Suprapubic skin (tissue), 4 donors: Measurements from ENCODE around the gene CLSTN2. TPM values are rescaled to one million over a fixed set of nuclear protein-coding genes. Genes with fewer than 3 reads are reported as not detected.

ENCODE experiments used
- DNase-seq, 2 donors: peaks; one replicate each; pipeline ENCODE4 v3.0.0-alpha.2; 2019; ENCODE audit warnings: low spot score in 2 of 2
- H3K27ac ChIP-seq: fragments of 200-600 bp; sonication (generic); one replicate; pipeline ENCODE4 v1.5.1; 2019
- H3K27me3 ChIP-seq: fragments of 200-600 bp; sonication (generic); one replicate; pipeline ENCODE4 v1.5.1; 2019
- H3K36me3 ChIP-seq: fragments of 200-600 bp; sonication (generic); one replicate; pipeline ENCODE4 v1.5.1; 2019
- H3K4me1 ChIP-seq: fragments of 200-600 bp; sonication (generic); one replicate; pipeline ENCODE4 v1.5.1; 2019
- H3K4me3 ChIP-seq: fragments of 200-600 bp; sonication (generic); one replicate; pipeline ENCODE4 v1.5.1; 2019; ENCODE audit warnings: mild to moderate bottlenecking
- H3K9me3 ChIP-seq: fragments of 200-600 bp; sonication (generic); one replicate; pipeline ENCODE4 v1.5.1; 2019
- CTCF ChIP-seq, 2 donors: fragments of 200-600 bp in 1 of 2; fragments of 450-650 bp in 1 of 2; sonication (generic) in 1 of 2; IDR thresholded peaks; one replicate each; pipeline ENCODE4 v1.5.1; 2016 to 2019; ENCODE audit warnings: antibody characterized with exemption in 2 of 2, mild to moderate bottlenecking in 1 of 2, moderate library complexity in 1 of 2
- EP300 ChIP-seq: sonication (generic); formaldehyde crosslinking; IDR thresholded peaks from one replicate; pipeline ENCODE4 v1.6.1; 2017; ENCODE audit warnings: antibody characterized with exemption
- POLR2A ChIP-seq, 2 donors: fragments of 450-650 bp; IDR thresholded peaks; one replicate each; pipeline ENCODE4 v1.6.1; 2017; ENCODE audit warnings: antibody characterized with exemption in 2 of 2, mild to moderate bottlenecking in 2 of 2, moderate library complexity in 2 of 2
- POLR2AphosphoS5 ChIP-seq, 3 donors: sonication (generic); formaldehyde crosslinking; IDR thresholded peaks; one replicate each; pipeline ENCODE4 v1.6.1; 2017; ENCODE audit warnings: antibody characterized with exemption in 3 of 3
- WGBS: methylation state at CpG from one replicate; pipeline ENCODE4 v1.1.5; 2018; 5-methylcytosine and 5-hydroxymethylcytosine counted together
- total RNA-seq, 4 donors: library from RNA; depleted of rRNA; stranded (reverse); fragments of >200 nt; gene quantifications; one replicate each; pipeline ENCODE4 v1.1.0, GENCODE V29; 2016

The CLSTN2 gene
- total RNA-seq, 4 donors from 2014 or later: 4.3 to 14.1 (median 7.4) TPM

DNA sequence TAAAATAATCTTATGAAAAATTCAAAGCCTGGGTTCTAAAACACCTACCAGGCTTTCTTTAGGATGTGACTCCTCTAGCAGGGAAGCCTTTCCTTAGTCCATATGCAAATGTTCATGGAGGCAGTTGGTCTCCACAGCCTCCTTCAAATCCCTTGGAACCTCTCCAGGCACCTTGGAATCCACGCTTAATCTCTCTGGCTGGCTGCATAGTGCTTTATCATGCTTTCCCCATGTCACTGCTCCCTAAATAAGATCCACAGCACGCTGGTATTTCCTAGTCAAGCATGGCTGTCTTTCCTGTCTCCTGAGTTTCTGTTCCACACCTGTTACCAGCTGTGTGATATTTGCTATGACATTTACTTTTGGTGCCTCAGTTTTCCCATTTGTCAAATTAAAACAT lies 71.3 kb downstream of the CLSTN2 start:
- no peak for DNase-seq
- Histone ChIP-seq H3K36me3 (no peaks in the 10 kb centered on the region), H3K4me1 (no peaks in the 10 kb centered on the region), H3K27me3 (no peaks in the 10 kb centered on the region), H3K9me3 (no peaks in the 10 kb centered on the region), H3K27ac (no peak overlapping the region), H3K4me3 (no peak overlapping the region)
- 50% methylated on average over 2 of the region's 2 CpGs for WGBS
- no peak for TF ChIP-seq POLR2A (IDR thresholded peaks at IDR 0.05)

GRCh38 chr3:140007081-140007480 lies 72.1 kb downstream of the CLSTN2 start:
- Histone ChIP-seq H3K27me3 (no peaks in the 10 kb centered on the region), H3K4me1 (no peaks in the 10 kb centered on the region), H3K27ac (no peak overlapping the region), H3K4me3 (no peak overlapping the region), H3K9me3 (no peaks in the 10 kb centered on the region), H3K36me3 (no peaks in the 10 kb centered on the region)
- TF ChIP-seq CTCF (IDR thresholded peaks at IDR 0.05): no peak
- no peak for TF ChIP-seq POLR2AphosphoS5 (IDR thresholded peaks at IDR 0.05)
- TF ChIP-seq POLR2A (IDR thresholded peaks at IDR 0.05): no peak
- no peak for TF ChIP-seq EP300
- no peak for DNase-seq
- WGBS: 84% methylated on average over 4 of the region's 4 CpGs

- no peaks in the 10 kb centered on the region for H3K36me3 ChIP-seq
- H3K27ac ChIP-seq: no peak overlapping the region
- no peak overlapping the region for H3K4me3 ChIP-seq
- WGBS: 76% methylated on average over 7 of the region's 7 CpGs
- H3K27me3 ChIP-seq: no peaks in the 10 kb centered on the region
- H3K9me3 ChIP-seq: no peaks in the 10 kb centered on the region
- H3K4me1 ChIP-seq: no peaks in the 10 kb centered on the region
- DNase-seq: no peak
- no peak for TF ChIP-seq POLR2AphosphoS5 (IDR thresholded peaks at IDR 0.05)
- TF ChIP-seq CTCF (IDR thresholded peaks at IDR 0.05): no peak
- TF ChIP-seq POLR2A (IDR thresholded peaks at IDR 0.05): no peak
- no peak for TF ChIP-seq EP300
Observed at GRCh38 chr3:140007911-140008869, 73.2 kb downstream of the CLSTN2 start.

DNA sequence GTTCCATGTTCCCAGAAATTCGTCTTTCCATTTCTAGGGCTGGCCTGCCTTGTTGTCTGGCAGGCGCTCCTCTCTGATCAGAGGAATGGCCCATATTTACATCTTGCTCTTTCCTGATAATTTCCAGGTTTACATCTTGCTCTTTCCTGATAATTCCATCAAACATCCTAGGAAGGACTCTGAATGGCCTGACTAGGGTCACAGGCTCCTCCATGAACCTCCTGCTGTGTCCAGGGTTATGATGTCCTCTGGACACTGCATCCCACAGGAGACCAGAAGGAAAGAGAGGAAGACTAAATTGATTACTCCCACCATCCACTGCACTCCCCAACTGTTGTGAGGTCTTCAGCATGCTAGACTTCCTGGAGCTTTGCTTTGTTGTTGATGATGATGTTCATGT lies 75.4 kb downstream of the CLSTN2 start:
- Histone ChIP-seq H3K27ac (no peak overlapping the region), H3K27me3 (no peaks in the 10 kb centered on the region), H3K4me1 (no peaks in the 10 kb centered on the region), H3K36me3 (no peaks in the 10 kb centered on the region), H3K9me3 (no peaks in the 10 kb centered on the region), H3K4me3 (no peak overlapping the region)
- no peak for DNase-seq
- TF ChIP-seq EP300 (no peak), POLR2AphosphoS5 (IDR thresholded peaks at IDR 0.05) (no peak), POLR2A (IDR thresholded peaks at IDR 0.05) (no peak), CTCF (IDR thresholded peaks at IDR 0.05) (no peak)
- 50% methylated on average over 2 of the region's 2 CpGs for WGBS

DNA sequence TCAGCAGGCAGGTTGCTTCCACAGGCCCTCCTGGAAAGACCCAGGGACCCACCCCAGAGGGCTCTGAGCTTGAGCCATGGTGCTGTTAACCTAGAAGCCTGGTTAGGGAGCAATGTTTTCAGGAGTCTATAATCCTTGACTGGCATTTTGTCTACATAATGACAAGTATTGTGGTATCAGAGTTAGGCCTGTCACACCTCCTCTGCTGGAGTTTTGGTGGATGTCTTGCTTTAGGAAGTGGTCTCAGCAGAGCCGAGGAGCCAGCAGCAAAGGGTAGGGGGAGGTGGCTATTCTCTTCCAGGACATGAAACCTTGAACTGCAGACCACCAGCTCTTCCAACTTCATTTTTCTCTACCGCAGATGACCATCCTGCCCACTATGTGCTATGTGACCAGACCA lies 76.1 kb downstream of the CLSTN2 start:
- no peak overlapping the region for H3K4me3 ChIP-seq
- H3K9me3 ChIP-seq: no peaks in the 10 kb centered on the region
- no peaks in the 10 kb centered on the region for H3K4me1 ChIP-seq
- no peaks in the 10 kb centered on the region for H3K36me3 ChIP-seq
- TF ChIP-seq EP300 (no peak), POLR2A (IDR thresholded peaks at IDR 0.05) (no peak), CTCF (IDR thresholded peaks at IDR 0.05) (no peak), POLR2AphosphoS5 (IDR thresholded peaks at IDR 0.05) (no peak)
- whole genome bisulfite sequencing: 86% methylated on average over 2 of the region's 2 CpGs
- H3K27me3 ChIP-seq: no peaks in the 10 kb centered on the region
- no peak for DNase-seq
- no peak overlapping the region for H3K27ac ChIP-seq
